NCI-H2227 treated with DMSO at 0.1 percent for 48 hours (cell line): ENCODE data around the gene NEO1.

Experiments used
- DNase-seq: peaks from one replicate; lab custom pipeline; 2025; lab: John Stamatoyannopoulos, UW

Gene NEO1

GRCh38 chr15:73308305-73308704 is 256.0 kb downstream of the NEO1 start:
- DNase-seq: no peak

- DNase-seq: no peak
Observed at GRCh38 chr15:73313861-73314260, 261.6 kb downstream of the NEO1 start.

DNA sequence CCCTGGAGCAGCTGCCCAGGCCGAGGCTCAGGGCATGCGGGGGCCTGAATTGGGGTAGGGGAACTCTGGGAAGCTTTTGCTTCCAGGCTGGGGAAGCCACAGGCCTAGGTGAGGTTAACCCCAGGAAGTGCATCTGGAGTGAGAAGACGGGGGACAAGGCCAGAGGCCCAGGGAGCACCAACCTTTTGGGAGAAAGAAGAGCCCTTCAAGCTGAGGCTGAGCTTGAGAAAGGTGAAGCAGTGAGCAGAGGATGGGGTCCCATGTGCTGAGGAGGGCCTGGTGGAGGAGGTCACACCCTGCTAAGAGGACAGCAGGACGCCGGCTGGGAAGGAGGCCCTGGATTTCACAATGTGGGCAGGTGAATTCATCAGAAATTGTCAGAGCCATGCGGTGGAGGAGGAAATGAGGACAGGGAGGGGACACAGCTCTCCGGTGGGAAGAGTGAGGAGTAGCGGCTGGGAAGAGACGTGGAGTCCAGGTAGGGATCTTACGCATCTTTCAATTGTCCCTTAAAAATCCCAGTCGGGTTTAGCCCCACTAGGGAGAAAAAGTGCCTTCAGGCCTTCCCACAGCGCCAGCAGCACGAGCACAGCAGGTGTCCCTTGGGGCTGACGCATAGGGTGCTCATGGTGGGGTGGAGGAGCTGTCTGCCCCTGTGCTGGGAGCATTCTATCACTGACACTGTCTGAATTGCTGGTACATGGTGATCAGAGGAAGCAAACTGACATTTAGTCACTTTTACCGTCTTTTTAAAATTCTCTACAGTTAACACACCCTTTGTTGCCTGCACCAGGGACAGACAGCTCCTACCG is 265.6 kb downstream of the NEO1 start:
- no peak for DNase-seq

GRCh38 chr15:73318463-73319351 is 266.4 kb downstream of the NEO1 start:
- no peak for DNase-seq

GRCh38 chr15:73319460-73320245 is 267.4 kb downstream of the NEO1 start:
- DNase-seq: no peak

GRCh38 chr15:73320619-73321180 is 268.4 kb downstream of the NEO1 start:
- no peak for DNase-seq

DNA sequence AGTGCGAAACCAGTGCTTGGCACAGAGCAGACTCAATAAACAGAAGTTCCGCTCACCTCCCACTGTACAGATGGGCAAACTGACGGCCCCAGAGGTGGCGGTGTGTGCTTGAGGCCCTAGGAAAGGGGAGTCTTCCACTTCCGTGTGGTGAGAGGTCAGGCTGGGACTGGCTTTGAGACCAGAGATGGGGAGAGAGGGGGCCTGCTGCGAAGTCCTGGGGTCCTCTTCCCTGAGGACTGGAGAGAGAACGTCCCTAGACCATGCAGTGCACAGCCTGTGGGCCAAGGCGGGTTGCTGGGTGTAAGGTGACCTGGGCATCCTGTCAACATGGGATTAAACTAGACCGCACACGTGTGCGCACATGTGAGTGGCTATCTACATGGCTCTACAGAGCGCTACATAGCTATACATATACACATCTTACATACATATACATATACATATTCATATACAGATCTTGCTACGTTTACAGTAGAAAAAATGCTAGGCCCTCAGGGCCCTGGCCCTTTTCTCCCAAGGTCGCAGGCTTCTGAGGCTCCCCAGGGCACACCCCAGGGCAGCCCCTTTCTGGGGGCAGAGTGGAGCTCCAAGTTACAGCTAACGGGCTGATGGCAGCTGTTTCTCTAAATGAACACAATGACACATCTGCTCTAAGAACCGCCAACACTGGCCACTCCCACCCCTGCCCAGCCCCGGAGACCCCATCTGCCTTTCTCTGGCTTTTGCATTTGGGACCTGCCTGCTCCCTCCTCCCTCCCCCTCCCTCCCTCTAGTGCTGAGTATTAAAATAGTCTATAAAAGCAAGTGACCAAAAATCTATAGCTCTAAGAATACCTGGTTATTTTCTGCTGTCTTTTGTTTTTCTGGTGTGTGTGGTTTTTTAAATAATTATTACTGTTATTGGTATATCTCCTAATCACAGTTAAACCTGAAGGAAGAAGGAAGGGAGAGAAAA is 269.5 kb downstream of the NEO1 start:
- no peak for DNase-seq

- DNase-seq: no peak
Observed at GRCh38 chr15:73322665-73323373, 270.6 kb downstream of the NEO1 start.

DNA sequence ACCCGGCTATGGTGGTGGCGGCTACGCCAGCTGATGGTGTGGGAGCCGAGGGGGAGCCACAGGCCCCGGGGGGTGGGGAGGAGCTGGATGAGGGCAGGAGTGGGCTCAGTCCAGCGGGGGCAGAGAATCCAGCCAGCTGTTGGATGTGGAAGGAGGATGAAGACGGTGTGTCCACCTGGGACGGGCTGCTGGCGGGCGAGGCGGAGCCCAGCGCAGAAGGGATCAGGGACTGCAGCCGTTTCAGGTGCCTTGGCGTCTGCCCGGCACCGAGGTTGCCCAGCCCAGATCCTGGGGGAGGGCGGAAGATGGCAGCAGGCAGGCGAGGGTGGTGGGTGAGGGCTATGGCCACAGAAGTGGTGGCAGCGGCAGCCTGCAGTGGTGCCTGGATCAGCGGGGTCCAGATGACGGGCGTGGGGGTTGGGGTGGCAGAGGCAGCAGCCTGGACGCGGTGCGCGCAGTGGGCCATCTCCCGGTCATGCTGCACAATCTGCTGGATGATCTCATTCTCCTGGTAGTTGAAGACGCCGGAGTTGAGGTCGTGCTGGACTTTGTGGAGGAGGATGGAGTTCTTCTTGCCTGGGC is 271.2 kb downstream of the NEO1 start:
- DNase-seq: no peak

DNA sequence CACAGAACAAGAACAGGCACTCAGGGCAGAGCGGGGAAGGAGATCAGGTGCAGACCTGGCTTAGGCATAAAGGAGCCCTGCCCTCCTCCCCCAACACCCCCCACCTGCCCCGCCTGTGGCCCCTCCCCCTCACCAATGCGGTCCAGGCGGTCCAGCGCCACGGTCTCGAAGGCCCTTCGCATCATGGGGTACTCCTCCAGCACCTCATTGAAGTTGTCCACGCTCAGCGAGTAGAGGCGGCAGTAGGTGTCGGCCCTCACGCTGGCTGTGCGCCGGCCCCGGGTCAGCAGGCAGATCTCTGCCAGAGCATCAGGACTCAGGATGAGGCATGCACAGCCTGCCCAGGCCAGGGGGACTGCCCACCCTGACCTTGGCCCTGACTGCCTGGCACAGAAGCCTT is 271.7 kb downstream of the NEO1 start:
- no peak for DNase-seq

GRCh38 chr15:73324496-73325170 is 272.4 kb downstream of the NEO1 start:
- no peak for DNase-seq

- no peak for DNase-seq
Observed at GRCh38 chr15:73325191-73325861, 273.1 kb downstream of the NEO1 start.

DNA sequence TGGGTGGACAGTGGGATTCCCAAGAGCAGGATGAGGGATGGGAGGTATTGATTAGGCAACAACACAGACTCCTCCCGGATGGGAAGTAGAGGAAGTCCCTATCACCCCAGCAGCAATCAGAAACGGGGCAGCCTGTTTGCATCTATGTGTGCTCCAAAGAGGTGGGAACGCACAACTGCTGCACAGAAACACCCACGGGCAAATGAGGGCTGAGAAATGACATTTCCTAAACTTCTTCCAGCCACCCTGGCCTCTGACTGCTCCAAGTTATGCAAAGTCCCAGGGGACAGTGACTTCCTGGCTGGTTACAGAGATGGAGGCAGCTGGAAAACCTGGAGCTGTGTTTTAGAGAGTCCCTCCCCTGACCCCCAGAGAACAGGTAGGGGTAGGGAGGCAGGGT is 273.9 kb downstream of the NEO1 start:
- DNase-seq: no peak

- DNase-seq: no peak
Observed at GRCh38 chr15:73328149-73328820, 276.0 kb downstream of the NEO1 start.

GRCh38 chr15:73328981-73329380 is 276.7 kb downstream of the NEO1 start:
- no peak for DNase-seq

DNA sequence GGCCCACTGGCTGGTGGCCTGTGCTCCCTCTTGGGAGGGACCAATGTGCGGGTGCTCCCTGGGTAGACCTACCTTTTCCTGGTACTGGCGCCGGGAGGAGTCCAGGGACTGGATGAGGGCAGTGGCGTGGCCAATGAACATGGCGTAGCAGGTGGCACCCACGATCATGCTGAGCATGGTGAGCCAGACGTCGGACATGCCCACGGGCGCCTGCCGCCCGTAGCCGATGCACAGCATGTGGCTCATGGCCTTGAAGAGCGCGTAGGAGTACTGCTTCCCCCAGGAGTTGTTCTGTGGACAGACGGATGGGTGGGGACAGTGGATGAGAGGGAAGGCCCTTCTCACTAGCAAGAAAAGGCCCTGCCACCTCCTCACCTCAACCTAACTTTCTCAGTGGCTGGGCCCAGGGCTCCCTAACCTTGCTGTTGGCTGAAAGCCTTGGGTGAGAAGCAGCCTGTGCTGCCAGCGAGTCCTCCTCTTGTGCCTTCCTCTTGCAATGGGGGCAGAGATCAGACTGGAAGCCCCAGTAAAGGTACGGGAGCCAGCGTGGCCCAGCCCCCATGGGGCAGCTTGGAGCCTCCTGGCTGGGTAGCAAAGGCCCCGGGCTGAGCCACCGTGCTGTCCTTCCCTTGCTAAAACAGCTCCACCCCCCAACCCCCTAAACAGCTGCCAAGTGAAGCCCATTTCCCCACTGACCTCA is 277.4 kb downstream of the NEO1 start:
- no peak for DNase-seq
